HPDE6-E6E7 (cell line): Measurements from ENCODE around the gene SLC17A5.
A peak's percentile ranks its signal among the peaks of the same experiment; 100 is the strongest.
"Not testable (repeated sequence)": the region's sequence is repeated elsewhere in the genome, so short reads cannot be mapped to it uniquely, and the experiment has no call there.

Source experiments
- DNase-seq: peaks from one replicate; pipeline ENCODE4 v3.0.0; 2011; ENCODE audit warnings: missing footprints; ENCODE audit errors: extremely low spot score

Gene SLC17A5

DNA sequence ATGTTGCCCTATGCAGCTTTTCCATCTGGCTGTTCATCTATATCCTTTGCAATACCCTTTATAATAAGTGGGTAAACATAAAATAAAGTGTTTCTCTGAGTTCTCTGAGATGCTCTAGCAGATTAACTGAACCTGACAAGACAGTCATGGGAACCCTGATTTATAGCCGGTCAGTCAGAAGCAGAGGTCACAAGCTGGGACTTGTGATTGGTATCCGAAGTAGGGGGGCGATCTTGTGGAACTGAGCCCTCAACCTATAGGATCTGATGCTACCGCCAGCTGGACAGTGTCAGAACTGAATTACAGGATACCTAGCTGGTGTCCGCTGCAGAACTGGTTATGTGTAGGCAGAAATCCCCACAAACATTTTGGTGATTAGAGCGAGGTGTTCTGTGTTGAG, 39.0 kb downstream of the SLC17A5 start:
- DNase-seq = no peak

DNA sequence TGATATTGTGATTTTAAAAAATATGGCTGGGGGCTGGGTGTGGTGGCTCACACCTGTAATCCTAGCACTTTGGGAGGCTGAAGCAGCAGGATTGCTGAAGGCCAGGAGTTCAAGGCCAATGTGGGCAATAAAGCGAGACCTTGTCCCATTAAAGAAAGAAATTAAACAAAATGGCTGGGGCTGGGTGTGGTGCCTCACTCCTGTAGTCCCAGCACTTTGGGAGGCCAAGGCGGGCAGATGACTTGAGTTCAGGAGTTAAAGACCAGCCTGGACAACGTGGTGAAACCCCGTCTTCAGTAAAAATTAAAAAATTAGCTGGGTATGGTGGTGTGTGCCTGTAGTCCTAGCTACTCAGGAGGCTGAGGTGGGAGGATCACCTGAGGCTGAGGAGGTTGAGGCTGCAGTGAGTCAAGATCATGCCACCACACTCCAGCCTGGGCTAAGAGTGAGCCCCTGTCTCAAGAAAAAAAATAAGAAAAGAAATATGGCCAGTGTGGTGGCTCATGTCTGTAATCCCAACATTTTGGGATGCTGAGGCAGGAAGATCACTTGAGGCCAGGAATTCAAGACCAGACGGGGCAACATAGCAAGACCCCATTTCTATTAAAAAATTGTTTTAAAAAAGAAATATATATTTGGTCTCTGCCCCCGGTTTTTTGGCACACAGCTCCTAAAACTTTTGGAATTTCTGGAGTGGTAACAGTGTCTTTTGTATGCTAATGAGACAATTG, 39.8 kb downstream of the SLC17A5 start:
- DNase-seq = no peak

DNA sequence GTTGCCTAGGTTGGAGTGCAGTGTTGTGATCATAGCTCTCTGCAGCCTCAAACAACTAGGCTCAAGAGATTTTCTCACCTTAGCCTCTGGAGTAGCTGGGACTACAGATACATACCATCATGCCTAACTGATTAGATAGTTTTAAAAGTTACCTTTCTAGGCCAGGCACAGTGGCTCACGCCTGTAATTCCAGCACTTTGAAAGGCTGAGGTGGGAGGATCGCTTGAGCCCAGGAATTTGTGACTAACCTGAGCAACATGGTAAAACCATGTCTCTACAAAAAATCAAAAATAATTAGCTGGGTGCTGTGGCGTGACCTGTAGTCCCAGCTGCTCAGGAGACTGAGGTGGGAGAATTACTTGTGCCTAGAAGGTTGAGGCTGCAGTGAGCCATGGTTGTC, 41.2 kb downstream of the SLC17A5 start:
- no peak for DNase-seq

DNA sequence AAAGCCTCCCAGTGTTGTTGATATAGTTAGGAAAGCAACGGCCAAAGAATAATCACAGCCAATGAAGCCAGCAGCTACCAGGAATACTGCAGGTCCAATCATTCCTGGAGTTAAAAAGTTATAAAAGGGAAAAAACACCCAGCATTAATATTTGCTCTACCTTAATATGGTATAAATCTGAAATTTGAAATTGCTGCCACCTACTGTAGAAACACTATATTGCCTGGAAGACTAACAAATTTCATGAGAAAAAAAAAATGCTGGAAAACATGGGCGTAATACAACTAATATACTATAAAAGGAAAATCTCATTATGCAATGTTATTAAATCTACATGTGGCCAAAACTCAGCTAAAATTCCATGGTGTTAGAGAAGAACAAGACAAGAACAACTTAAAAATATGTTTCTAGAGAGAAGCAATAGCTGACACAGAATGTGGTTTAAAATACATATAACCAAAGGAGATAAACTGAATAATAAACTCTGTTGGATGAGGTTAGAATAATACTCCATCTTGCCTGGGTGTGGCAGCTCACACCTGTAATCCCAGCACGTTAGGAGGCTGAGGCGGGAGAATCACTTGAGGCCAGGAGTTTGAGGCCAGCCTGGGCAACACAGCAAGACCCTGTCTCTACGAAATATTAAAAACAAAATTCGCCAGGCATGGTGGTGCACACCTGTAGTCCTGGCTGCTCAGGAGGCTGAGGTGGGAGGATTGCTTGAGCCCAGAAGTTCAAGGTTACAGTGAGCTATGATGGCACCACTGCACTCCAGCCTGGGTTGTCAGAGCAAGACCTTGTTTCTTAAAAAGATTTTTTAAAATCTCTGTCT, 43.1 kb downstream of the SLC17A5 start:
- no peak for DNase-seq

DNA sequence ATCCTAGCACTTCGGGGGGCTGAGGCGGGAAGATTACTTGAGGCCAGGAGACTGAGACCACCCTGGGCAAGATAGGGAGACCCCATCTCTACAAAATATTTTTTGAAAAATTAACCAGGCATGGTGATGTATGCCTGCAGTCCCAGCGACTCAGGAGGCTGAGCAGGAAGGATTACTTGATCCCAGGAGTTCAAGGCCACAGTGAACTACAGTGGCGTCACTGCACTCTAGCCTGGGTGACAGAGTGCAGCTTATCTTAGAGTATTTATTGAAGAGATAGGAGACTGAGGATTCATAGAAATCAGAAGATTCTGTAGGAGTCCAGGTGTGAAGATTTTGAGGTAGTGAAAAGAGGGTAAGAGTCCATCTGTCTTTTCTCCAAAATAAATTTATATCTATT, 45.0 kb downstream of the SLC17A5 start:
- DNase-seq = no peak

DNA sequence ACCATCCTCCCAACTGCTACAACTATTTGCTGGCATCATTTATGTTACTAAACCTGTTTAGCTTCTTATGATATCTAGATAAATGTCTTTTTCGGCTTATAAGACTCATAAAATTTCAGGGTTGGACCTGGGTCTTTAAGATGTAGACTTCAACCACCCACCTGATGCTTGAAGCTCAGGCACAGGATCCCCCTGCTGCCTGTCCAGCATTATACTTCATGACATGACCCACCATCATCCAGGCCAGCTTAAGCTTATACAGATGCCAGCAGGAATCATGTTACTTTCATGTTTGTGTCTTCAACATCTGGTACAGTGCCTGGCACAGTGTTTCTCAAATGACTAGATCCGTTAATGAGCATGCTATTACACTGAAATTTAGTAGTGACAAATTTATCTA, 47.4 kb downstream of the SLC17A5 start:
- no peak for DNase-seq

DNA sequence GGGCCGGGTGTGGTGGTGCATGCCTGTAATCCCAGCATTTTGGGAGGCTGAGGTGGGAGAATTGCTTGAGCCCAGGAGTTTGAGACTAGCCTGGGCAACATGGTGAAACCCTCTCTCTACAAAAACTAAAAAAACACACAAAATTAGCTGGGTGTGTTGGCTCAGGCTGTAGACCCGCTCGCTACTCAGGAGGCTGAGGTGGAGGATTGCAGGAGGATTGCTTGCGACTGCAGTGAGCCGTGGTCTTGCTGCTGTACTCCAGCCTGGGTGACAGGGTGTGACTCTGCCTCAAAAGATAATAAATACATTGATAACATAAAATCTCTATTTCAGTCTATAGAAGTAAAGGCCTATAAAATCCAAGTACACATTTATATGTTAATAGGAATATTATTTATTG, 49.3 kb downstream of the SLC17A5 start:
- DNase-seq = no peak

DNA sequence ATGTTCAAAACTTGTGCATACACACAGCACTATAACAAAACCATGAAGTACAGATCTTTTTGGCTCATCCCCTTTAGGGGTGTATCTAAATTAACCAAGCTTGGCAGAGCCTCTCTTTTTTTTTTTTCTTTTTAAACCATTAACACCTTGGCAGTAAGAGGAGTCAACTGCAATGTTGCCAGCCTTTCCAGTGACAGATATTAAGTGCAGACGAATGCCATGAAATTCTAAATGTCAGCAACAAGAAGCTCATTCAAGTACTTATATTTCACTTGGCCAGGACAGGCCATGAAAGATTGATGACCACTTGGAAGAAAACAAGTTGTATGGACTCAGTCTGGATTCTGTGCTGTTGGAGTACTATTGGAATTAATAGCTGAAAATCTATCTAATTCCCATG, 49.8 kb downstream of the SLC17A5 start:
- DNase-seq = no peak

DNA sequence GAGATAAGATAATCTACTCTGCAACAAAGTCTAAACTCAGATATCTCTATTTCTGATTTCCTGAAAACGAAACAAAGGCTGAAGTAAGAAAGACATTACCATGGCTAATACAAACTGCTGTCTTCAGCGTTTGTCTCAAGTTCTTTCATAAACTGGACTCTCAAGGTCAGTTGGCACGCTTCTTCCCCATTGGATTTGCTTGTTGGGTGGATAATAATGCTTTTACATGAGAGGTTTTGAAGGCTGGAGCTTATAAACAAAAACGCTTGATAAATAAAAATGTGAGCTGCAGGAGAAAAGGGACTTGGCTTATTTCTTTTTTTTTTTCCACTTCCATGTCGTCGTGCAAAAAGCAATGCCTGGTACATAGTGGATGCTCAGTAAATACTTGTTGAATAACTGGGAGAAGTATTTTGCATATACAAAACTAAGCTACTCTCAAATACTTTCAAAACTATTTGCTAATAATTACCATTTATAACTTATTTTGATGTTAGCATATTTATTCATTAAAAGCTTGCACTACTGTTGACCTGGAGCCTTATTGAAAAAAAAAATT, 67.3 kb downstream of the SLC17A5 start:
- no peak for DNase-seq

DNA sequence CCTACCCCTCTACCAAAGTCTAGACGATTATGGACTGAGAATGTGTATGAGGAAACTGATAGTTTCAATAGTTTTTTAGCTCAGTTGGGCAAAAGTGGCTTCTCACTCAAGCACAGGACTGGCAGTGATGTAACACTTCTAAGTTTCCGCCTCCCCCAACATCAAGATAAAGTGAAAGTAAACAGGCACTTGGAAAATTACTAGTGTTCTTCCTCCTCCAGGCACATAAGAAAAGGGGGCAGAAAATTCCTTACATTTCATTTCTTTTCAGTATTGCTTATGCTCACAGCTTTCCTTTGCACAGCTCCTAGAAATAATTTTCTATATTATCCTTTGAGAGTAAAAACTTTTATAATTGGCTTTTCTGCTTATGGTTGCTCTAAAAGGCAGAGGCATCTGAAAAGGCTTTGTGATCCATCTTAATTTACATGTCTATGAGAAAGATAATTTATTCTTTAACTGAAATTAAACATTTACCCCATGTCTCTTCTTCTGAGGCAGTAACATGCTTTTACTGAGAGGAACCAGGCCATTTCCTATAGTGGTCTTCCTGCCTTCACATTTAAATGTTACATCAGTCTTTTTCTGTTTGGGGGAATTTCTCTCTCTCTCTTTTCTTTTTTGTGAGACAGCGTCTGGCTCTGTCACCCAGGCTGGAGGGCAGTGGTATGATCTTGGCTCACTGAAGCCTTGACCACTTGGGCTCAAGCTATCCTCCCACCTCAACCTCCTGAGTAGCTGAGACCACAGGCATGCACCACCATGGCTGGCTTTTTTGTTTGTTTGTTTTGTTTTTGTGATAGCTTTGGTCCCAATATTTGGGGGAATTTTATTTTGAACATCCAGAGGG, 68.0 kb downstream of the SLC17A5 start:
- peak; percentile 38 for DNase-seq

DNA sequence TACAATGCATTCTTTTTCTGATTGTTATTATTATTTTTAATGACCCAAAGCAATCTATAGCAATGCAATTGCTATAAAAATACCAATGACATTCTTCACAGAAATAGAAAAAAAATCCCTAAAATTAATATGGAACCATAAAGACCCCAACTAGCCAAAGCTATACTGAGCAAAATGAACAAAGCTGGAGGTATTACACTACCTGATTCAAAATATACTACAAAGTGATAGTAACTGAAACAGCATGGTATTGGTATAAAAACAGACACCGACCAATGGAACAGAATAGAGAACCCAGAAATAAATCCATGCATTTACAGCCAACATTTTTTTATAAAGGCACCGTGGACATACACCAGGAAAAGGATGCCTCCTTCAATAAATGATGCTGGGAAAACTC, 72.5 kb downstream of the SLC17A5 start:
- DNase-seq = no peak

DNA sequence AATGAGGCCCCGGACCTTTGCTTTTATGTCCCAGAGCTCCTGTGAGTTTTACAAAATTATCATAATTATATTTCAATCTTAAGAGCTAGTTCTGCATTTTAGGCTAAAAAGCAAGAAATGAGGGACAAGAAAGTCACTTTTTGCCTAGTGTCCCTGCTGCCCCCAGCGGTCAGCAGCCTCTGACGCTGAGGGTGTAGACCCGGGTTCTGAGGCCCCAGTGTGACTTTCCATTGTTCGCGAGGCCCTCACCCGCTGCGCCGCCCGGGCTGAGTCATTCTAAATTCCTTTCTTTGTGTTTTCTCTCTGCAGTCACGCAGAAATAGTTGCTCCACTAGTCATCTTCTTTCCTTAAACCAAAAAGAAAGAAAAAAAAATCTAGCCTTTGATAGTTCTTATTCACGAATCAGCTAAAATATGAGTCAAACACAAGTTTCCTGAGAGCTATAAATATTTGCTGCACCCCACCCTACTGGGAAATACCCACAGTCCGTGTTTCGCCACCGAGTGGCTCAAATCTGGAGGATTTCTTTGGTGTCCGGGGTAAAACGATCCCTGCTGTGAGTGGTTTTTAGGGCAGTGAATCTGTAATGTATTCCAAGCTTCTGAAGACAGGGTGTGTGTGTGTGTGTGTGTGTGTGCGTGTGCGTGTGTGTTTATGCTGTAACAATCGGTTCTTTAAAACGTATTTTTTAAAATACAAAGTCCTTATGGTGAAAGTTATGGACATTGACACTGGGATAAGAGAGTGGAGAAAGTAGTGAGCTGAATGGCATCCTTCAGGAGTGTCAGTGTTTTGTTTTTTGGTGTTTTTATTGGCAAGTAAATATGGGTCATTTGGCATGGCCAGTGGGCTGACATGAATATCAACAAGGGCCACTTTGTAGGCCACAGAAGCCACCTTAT, 73.3 kb downstream of the SLC17A5 start:
- peak; percentile 91 for DNase-seq

DNA sequence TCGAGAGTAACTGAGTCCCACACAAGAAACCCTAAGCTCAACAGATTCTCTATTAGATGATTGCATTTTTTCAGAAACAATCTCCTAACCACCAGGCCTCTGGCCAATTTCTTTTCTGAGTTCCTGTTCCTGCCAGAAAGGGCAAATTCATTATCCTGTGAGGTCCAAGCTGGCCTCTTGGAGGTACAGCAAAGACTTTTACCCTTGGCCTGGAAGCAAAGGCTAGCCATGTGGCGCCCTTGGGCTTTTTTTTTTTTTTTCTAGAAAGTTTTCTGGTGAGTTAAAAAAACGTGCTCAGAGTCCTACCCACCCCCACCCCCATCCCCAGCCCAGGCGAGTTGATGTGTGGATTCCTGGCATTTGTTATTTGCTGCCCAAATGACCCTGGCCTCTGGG, 73.9 kb downstream of the SLC17A5 start:
- no peak for DNase-seq

DNA sequence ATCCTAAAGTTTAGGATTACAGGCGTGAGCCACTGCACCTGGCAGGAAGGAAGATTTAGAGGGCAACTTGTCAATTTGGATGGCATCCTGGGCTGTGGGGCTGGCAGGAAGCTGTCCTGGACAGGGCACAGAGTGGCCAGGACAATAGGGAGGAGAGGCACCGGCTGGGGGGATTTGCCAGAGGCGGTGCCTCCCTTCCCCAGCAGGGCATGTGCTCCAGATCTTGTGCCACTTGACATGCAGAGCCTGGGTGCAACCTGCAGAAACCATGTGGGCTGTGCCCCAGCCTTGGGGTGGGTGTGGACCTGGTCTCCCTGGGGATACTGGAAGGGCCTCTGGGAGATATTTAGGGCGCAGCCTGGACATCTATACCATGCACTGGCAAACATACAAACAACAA, 74.4 kb downstream of the SLC17A5 start:
- DNase-seq = no peak

DNA sequence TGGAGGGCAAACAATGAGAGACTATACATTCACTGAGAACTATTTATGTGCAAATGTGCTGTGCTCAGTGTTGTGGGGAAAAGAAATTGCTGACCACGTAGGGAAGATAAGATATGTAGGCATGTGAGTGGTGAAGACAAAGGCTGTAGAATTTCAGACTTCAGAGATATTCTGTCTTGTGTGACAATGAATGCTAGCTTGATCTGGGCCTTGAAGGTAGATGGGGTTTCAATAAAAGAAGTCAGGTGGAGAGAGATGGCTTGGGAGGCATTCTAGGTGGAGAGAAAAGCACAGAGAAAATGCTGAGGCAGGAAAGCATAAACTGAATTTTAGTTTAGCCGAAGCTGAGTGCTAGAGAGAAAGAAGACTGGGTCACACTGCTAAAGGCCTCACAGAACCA, 76.1 kb downstream of the SLC17A5 start:
- no peak for DNase-seq

DNA sequence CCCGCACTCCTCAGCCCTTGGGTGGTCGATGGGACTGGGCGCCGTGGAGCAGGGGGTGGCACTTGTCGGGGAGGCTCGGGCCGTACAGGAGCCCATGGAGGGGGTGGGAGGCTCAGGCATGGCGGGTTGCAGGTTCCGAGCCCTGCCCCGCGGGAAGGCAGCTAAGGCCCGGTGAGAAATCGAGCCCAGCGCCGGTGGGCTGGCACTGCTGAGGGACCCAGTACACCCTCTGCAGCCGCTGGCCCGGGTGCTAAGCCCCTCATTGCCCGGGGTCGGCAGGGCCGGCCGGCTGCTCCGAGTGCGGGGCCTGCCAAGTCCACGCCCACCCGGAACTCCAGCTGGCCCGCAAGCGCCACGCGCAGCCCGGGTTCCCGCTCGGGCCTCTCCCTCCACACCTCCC, 81.3 kb downstream of the SLC17A5 start:
- DNase-seq = not testable (repeated sequence)

DNA sequence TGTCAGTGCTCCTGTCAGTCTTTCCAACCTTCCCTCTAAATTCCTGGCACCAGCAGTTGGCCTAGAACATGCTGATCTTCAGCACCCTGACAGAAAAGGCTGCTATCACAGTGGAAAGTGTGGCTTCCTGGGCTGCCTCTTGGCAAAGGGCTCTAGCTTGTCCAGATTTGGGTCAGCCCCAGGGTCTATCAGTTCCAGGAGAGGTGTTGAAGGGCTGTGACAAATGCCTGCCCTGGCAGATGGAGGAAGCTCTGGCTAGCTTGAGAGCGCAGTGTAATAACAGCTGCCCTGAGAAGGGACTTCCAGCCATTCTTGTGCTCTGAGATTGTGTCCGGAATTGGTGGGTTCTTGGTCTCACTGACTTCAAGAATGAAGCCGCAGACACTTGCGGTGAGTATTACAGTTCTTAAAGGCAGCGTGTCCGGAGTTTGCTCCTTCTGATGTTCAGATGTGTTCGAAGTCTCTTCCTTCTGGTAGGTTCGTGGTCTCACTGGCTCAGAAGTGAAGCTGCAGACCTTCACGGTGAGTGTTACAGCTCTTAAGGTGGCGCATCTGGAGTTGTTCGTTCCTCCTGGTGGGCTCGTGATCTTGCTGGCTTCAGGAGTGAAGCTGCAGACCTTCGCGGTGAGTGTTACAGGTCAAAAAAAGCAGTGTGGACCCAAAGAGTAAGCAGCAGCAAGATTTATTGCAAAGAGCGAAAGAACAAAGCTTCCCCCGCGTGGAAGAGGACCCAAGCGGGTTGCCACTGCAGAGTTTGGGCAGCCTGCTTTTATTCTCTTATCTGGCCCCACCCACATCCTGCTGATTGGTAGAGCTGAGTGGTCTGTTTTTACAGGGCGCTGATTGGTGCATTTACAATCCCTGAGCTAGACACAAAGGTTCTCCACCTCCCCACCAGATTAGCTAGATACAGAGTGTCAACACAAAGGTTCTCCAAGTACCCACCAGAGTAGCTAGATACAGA, 82.3 kb downstream of the SLC17A5 start:
- not testable (repeated sequence) for DNase-seq

DNA sequence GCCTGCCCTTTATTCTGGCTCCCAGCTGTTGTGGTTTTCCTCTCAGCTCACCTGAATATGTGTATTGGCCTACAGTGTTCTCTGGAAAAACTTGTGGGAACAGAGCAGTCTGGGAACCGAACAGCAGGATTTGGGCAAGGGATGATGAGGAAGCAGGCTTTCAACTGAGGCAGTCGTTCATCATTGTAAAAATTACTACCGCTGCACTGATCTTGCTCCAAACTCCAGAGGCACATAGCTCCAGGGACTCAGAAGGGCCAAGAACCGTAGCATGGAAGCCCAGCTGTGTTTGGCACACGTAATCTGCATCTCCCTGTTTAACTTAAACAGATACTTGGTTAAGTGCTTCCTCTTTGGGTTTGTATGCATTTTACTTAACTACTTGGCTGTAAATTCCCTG, 84.7 kb downstream of the SLC17A5 start:
- no peak for DNase-seq

DNA sequence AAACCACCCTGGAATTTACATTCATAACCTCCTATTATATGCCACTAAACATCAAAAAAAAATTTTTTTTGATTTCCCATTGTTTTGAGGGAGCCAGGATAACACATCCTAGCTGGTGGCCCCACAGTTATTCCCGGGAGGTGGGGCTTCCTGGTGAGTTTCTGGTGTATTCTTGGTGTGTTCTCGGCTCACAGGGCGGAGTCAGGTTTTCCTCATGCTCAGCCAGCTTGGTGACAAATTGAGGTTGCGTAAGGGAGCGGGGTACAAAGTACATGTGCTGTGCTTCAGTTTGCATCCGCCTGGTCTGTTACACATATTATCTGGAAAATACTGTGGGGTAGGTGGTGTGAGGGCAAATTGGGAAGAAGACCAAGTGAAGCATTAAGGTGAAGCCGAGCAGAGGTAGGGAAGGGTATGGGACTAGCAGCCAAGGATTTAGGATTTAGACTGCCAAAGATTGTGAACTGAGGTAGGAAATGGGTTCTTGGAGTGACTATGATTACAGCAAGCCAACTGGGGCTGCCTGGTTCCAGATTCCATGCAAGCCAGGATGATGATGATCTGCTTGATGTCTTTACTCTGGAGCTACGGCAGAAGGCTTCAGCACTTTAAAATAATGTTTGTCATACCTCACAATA, 86.7 kb downstream of the SLC17A5 start:
- DNase-seq = peak; percentile 40
